D341Med (cell line): ENCODE results near the gene KY.

Experiments used
- DNase-seq: peaks from one replicate; pipeline ENCODE4 v3.0.0; 2012; ENCODE audit warnings: low spot score

KY gene

DNA sequence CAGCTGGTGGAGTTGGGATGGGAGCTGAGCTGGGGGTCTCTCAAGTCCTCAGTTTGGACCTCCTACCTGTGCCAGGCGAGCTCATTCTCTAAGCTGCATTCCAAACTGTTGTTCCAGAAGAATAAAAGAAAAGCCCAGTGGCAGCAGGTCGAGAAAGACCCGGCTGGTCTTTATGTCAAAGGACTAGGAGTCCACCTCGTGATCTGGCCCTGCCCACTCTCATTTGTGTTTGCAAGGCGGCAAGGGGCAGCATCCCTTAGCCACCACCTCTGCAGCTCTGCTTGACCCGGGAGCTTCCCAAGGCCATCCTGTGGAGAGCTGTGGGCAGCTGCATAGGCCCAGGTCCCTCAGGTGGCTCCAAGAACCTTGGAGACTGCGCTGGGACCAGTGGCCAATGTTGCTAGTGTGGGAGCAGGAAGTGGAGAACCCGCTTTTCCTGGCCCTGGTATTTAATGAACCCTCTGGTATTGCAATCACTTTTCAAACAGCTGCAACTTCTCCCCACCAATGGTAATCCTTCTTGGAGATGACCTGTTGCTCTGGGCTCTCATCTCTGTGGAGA, 30.9 kb downstream of the KY start:
- DNase-seq: peak; percentile 12

DNA sequence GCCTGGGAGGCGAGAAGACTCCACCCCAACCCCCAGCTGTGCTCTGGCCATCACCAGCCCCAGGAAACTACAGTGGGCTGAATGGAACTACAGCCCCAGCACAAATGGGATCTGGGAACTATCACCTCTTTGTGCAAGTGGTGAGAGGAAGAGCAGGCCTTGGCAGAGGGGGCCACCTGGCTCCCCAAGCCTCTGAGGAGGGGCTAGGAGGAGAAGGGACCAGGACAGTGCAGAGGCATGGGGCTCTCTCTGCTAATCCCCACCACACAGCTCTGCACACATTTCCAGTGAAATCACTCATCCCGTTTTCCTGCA, 31.6 kb downstream of the KY start:
- peak; percentile 10 for DNase-seq

DNA sequence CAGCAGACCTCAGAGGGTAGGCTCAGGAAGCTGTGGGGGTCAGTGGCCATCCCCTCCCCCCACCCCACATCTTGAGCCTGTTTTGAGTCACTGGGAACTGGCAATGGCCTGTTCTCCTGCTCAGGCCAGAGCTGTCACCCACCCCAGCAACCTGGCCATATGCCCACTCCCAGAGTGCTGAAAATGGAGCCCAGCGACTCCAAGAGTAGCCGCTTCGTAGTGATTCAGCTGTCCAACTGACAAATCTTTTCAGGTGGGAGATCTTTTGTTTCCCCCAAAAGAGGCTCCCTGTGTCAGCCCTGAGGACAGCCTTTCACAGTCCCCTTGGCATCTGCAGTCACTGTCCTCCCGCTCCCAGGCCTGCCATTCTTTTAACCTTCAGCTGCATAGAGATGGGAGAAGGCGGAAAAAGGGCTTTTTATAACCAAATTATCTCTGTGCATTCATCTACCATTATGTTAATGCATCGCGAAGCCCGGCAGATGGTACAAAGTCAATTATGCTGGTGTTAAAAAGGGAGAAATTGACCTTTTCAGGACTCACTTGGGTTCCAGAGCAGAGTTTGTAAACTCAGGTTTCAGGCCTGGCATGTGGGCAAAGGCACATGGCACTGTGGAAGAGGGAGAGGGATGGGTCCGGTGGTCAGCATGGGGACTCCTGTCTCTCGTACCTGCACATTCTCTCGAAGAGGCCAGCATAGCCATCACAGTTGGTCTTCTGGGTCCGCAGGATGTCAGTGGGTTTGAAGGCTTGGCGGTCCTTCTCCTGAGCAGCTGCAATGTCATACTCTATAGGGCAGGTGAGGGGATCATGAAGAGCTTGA, 32.1 kb downstream of the KY start:
- DNase-seq: peak; percentile 4

DNA sequence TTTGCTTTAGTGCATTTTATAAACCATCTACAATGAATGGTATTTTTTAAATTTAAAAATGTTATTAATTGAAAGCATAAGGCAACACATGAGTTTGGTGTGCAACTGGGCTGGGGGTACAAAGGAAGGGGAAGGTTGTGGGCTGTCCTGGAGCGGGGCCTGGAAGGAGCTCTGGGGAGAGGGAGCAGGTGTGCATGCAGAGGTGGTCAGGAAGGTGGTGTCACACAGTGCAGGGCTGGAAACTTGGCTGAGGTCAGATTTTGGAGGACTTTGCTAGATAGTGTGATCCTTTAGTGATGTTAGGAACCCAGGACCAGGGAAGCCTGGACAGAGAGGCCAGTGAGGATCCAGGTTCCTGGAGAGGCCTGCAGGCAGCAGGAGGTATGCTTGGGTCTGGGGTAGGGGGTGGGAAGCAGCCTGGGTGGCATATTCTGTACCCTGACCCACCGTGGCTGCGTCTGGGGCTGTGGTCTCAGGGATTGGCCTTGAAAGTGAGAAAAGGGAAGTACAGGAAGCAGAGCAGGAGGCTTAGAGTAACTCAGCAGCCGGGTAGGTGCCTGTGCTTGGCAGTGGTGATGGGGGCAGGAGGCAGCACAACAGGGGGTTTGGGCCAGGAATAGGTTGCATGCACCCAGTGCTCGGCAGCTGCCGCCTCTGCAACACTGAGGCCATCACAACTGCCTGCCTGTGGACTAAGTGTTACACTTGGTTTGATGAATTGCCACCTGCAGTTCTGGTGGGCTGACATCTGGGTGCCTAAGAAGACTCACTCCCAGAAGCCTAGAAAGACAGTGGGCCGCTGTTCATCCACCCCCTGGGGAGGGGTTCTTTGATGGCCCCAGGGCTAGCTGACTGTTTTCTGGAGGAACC, 33.0 kb downstream of the KY start:
- no peak for DNase-seq

DNA sequence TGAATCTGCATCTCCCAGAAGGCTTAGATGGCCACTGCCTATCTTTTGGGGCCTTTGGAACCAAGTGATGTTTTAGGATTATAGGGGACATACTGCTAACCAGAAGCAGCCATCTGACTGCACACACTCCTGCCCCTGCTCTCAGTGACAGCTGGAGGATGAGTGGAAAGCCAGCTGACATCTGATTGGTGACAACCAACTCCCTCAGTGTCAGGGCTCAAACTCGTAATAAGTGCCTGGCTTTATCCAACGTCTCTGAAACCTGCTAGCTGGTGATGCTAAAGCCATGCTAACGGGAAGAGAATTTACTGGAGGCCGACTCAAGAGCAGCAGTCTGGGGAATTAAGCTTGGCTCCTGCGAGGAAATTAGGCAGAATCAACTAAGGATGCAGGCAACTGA, 35.1 kb downstream of the KY start:
- no peak for DNase-seq

DNA sequence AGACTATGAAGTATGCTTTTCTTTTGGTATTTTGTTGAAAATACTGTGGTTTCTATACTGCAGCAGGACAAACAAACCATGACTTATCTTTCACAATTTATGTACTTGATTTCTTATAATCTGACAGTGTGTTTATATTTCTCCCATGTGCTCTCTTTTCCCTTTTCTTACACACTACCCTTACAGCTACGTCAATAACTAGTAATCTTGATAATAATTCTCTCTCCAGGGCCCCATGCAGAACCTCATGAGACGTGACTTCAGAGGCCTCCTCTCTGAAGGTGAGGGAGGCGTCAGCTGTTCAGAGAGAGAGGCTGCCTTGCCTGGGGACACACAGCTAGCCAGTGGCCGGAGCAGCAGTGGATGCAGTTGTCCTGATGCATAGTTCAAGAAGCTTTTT, 35.9 kb downstream of the KY start:
- no peak for DNase-seq

DNA sequence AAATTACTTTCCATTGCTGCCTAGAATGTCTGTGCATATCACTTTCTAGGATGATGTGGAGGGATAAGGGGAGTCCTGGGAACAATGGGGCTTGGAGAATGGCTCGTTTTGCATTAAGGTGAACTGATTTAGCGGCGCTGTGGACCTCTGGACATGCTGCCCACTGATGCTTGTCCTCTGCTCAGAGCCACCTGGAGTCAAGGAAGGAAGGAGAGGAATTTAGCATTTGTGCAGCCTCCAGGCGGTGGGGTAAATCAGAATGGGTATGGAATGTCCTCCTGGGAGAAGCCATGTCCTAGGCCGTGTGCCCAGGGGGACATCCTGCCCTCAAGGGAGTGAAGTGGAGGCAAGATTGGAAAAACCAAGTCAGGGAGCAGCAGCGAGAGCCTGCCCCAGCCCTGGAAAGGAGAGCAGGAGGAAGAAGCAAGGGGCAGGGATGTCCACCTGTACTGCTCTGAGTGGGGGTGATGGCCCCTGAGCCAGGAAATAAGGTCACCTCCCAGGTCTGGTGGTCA, 37.8 kb downstream of the KY start:
- peak; percentile 9 for DNase-seq

DNA sequence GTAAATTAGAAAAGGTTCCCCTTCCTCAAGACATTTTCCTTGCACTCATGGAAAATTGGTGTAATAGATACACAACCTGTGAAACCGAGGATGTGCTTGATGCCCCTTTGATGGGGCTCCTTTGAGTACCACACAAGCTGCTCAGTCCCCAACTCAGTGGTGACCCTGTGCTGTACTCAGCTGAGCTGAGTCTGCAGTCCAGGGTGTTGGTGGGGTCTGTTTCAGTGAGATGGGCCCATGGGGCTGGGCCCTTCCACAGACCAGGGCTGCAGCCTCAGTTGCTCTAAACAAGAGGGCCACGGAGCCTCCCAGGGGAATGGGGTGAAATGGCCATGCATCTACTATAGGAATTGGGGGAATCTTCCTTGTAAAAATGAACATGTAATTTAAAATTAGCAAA, 39.3 kb downstream of the KY start:
- DNase-seq: peak; percentile 9

DNA sequence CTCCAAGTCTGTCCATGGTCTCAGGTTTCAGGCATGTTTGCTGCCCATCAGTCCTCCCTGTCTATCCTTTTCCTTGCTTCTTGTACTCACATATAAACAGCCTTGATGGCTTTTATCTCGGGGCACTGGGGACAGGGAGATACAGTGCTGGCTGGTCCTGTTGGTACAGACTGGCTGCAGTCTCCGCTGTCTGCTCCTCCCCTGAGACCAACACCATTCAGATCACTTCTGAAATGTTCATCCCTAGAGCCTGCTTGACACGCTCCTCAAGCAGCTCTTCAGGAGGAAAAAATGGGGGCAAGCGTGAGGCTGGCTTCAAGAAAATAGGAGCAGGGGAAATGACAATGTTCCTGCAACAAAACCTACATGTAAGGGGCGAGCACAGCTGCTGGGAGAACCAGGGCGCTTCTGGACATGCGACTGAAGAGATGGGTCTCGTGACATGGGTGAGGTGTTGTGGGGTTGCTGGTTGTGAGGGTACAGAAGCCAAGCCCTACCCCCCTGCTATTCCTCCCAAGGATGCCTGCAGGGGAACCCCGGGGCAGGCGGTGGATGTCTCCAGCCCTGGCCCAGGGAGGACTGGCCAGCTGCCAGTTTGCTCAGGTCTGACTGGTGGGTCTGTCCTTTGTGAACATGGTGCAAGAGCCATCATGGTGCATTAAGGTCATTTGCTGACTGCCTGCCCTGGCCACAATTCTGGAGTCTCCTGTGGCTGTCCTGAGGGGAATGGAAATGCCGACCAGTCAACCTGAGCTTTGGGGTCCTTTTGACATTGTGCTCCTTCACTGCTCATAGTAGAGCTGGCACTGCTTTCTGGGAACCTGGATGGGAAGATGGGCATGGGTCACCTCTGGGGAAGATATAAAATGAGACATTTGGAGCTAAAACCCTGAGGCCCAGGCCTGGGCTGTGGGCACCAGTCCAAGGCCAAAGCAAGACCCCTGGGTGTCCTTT, 40.1 kb downstream of the KY start:
- DNase-seq: peak; percentile 12

DNA sequence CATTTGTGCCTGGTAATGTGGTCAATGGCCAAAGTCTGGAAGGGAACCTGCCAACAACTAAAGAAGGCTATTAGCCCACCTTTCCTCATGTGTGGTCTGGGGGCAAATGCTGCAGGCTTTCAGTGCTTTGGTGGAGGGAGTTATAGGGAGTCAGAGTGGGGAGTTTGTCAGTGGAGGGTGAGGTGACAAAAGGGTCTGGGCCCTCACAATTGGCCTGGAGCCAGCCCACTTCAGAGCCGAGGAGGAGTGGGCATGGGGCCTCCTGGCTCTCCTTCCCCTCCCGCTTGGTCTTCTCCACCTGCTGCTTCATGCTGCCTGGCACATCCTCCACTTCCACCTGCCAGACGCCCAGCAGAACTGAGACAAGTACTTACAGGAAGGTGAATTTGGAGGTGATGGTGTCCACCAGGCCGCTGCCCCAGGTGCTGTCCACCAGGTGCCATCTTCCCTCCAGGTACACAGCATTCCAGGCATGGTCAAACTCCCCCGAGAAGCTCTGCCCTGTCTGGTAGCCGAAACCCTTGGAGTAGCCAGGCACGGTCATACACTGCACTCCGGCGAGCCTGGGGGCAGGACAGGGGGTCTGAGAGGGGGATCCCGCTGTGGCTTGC, 40.9 kb downstream of the KY start:
- DNase-seq: peak; percentile 7

DNA sequence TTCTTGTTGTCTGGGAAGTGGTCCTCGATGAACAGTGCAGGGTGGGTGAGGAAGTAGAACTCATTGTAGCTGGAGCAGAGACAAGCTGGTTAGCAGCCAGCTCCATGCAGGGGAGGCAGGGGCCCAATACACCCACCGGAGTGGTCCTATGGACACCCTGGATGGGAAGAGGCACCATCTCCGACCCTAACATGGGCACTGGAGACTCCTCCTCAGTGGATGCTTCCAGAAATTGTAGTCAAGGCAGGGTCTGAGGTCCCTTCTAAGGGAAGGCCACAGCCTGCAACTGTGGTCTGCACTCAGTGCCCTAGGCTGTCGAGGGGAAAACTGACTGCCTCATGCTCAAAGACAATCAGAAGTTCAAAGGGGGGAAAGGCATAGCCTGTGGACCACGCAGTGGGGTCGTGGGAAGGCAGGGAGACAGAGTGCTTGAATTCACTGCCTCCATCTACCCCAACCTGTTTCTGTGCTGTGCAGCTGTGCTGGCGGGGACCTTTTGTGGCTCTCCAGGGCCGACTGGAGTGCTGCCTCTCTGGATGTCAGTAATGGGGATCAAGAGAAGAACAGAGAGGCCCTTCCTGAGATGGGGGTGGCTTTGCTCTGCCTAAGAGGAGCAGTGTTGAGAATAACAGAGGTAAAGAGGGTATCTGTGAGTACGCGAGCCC, 41.9 kb downstream of the KY start:
- peak; percentile 11 for DNase-seq

DNA sequence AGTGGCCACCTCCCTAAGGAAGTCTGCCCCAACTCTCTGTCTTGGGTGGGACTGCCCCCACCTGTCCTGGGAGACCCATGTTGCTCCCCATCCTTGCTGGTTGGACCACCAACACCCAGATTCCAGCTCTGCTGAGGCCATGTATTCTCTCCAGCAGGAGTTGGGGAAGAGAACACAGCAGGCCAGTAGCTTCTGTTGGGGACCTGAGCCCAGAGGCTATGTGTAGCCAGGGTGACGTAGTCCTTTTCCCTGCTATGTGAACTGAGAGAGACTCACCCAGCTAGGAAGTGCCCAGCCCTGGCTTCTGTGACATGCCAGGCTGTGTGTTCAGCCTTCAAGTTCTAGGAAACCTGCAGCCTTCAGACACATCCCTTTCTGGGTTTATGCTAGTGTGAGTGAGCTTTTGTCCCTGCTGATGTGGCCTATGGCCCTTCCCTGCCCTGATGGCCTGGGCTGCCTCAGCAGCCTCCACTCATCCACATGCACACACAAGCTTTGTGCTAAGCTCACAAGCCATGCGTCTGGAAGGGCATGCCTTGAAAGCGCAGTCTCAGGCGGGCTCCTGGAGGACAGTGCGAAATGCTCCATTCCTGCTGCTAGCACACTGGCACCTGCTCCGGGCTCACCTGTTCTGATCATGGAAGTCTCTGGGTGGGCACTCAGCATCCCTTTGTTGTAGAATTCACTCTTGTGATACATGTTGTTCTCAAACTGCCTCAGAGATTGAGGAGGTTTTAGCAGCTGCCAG, 42.6 kb downstream of the KY start:
- DNase-seq: peak; percentile 8

DNA sequence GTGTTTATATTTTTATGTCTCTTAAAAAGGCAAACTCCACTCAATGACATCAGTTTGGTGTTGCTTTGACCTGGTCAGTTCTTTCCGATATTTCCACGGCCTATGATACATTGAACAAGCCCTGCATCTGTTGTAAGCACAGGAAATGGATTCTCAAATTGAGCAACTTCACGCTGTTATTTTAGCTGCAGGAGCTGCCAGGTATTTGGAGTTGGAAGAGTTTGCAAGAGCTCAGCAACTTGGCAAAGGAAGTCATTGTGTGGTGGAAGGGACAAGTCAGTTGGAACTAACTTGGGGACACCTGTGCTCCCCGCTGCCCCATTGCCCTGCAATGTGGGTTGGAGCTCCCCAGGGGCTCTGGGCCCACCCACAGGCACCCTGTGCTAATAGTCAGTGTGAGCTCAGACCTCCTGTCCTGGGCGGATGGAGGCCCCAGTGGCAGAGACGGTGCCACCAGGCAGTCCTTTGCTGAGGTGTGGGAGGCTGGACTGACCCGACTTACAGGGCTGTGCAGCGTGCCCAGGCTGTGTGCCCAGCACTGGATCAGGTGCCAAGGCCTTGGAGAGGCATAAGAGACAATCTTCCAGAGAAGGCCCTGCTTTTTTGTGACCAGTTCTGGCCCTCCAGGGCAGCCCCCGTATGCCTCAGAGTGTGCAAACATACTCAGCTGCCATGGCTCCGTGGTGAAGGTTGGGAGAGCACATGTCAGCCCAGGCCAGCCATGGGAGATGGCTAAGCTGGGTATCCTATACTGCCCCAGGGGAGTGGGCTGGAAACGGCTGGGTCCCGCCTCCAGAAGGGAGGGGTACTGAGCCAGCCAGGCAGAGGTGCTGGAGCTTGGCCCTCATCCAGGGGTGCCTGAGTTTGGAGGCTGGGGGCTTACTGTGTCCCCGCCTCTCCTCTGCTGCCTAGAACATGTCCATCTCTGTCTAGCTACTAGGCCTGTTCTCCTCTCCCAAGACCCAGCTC, 43.5 kb downstream of the KY start:
- no peak for DNase-seq

DNA sequence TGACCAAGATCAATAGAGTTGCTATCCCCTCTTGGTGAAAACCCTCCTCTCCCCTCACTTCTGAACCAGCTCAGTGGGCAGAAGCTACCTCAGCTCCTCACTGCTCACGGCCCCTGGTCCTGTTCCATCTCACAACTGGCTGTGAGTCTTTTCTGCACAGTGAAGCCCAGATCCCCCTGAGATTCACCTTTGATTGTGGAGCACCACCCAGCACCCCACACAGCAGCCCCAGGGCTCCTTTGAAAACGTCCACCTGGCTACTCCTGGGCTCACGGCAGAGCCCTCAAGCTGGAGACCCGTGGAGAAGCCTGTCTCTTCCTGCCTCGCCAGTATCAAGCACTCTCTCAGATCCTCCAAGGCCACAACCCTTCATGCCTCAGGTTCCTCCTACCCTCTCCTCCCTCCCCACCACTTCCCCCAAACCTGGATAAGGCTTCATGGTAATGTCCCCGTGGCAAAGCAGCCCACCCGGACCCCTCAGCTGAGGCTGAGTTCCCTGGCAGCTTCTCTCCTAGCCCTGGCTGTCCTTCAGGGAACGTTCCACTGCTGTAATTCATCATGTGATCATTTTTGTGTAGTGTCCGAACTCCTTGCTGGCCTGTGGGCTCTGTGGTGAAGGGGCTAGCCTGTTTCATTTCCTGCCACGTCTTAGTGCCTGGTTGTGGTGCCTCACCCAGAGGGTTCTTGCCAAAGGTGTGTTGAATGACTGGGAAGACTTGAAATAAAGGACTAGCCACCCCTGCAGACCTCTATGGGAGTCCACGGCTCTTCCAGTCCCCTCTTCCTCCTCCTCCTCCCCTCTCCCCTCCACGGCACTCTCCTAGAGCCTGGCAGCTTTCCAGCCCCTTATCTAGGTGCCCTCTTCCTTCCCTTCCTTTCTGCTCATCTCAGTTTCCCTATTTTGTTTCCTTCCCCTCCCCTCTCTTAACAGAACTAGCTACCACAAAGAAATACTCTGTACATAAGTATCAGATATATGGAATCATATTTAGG, 44.5 kb downstream of the KY start:
- DNase-seq: no peak

DNA sequence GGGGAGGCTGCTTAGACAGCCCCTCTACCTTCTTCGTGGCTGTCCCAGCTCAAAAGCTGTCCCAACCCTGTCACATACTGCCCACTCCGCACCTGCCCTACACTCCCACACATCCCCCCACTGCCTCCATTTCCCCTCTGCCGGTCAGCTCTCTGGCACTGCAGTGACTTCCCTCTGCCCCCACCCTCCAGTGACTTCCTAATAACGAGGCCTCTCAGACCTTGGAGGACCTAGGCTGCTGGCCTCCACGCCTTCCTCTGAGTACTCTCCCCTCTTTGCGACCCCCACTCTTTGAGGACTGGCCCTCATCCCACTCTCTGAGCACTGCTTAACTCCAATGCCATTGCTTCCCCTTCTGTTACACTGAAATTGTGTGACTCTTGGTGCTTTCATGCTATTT, 45.3 kb downstream of the KY start:
- DNase-seq: no peak

DNA sequence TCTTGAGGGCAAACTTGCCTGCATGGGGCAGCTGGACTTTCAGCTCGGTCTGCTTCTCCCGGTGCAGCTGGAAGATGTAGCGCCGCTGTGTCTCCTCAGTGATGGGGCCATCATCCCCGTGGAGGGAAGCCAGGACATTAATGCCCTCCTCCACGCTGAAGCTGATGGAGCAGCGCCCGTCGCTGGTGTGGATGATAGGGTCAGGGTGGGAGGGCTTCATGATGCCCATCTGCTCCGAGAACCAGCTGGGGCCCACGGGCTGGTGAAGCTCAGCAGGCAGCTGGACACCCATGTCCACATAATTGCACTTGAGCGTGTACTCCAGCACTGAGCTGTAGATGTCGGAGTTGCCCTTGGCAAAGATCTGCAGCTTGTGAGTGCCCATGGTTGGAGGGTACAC, 46.9 kb downstream of the KY start:
- no peak for DNase-seq

DNA sequence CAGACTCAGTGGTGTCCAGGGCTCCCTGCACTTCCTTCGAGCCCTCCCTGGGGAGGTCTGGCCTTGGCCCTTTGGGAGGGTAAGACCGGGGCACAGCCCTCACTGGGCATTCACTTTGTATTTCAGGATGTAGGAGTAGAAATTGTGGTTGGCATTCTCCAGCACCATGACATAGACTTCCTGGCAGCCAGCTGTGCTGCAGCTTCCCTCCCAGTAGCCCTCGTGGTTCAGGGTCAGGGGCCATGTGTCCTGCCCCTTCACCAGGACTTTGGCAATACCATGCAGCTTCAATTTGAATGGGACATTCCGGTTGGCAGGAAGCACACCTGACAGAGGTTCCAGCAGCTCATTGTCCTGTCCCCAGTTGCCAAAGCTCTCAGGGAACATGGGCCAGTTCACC, 47.3 kb downstream of the KY start:
- DNase-seq: no peak

DNA sequence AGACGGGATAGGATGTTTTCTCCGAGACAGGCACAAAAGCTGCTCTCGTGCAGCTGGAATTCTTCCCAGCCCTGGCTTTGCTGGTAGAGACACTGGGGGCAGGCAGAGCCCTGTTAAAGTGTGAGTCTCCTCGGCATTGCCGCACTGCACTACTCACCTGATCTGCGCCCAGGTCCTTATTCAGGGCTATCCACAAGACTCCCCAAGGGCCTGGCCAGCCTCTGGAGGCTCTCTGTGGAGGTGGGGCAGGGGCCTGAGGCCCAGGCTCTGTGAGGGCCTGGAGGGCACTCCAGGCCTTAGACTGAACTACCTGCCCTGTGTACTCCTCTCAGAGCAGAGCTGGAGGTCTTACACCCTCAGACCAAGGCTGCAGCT, 48.4 kb downstream of the KY start:
- no peak for DNase-seq
